Prostate gland (tissue), 2 donors: ENCODE results near the gene ASAP3. TPM values are rescaled to one million over a fixed set of nuclear protein-coding genes. Genes with fewer than 3 reads are reported as not detected.

Experiments
- DNase-seq: peaks from one replicate; pipeline ENCODE4 v3.0.0-alpha.2; 2019; ENCODE audit warnings: low spot score
- H3K27ac ChIP-seq, 2 donors: fragments of 200-600 bp; sonication (generic); 2 replicates each; pipeline ENCODE4 v1.5.1; 2017 to 2019
- H3K27me3 ChIP-seq: fragments of 200-600 bp; sonication (generic); replicated peaks from 2 replicates; pipeline ENCODE4 v1.5.1; 2019; ENCODE audit not compliant: insufficient read depth
- H3K36me3 ChIP-seq, 2 donors: fragments of 200-600 bp; sonication (generic); 1 replicate in 1 of 2; 2 replicates in 1 of 2; pipeline versions ENCODE4 v1.5.1 to v1.8.1; 2017 to 2019
- H3K4me1 ChIP-seq: fragments of 200-600 bp; sonication (generic); replicated peaks from 2 replicates; pipeline ENCODE4 v1.5.1; 2019
- H3K4me3 ChIP-seq, 2 donors: fragments of 200-600 bp; sonication (generic); 2 replicates each; pipeline ENCODE4 v1.5.1; 2017 to 2019
- H3K9me3 ChIP-seq: fragments of 200-600 bp; sonication (generic); 2 replicates; pipeline ENCODE4 v1.5.1; 2017
- CTCF ChIP-seq, 4 experiments: fragments of 200-600 bp in 2 of 4; fragments of 450-650 bp in 2 of 4; sonication (generic) in 2 of 4; IDR thresholded peaks; 1 replicate in 3 of 4; 2 replicates in 1 of 4; pipeline ENCODE4 v1.5.1; 2016 to 2019; ENCODE audit warnings: antibody characterized with exemption in 4 of 4, mild to moderate bottlenecking in 2 of 4, moderate library complexity in 2 of 4
- POLR2A ChIP-seq: fragments of 450-650 bp; IDR thresholded peaks from one replicate; pipeline ENCODE4 v1.6.1; 2016; ENCODE audit warnings: antibody characterized with exemption, mild to moderate bottlenecking
- POLR2AphosphoS5 ChIP-seq: sonication (generic); formaldehyde crosslinking; IDR thresholded peaks from one replicate; pipeline ENCODE4 v1.6.1; 2017; ENCODE audit warnings: antibody characterized with exemption
- WGBS: methylation state at CpG from one replicate; pipeline ENCODE4 v1.1.5; 2018; 5-methylcytosine and 5-hydroxymethylcytosine counted together
- intact Hi-C: fragments of 100-400 bp; cut with DNase I; formaldehyde crosslinking; loops from one replicate; pipeline ENCODE4 v1.14.2; 2022
- total RNA-seq, 2 donors: library from RNA; depleted of rRNA; stranded (reverse); fragments of >200 nt; gene quantifications; one replicate each; pipeline ENCODE4 v1.1.0, GENCODE V29; 2016

The ASAP3 gene
- total RNA-seq = 10 to 100 TPM; 76.5 to 83.1 TPM

GRCh38 chr1:23483321-23484252 is at the start of gene ASAP3:
ASAP3 (minus strand) TSS chr1:23484179; CDS start chr1:23484133, 46 bp downstream.
- DNase-seq = peak; percentile 45
- peak within 1 kb of the TSS; percentile 90 to 98 for H3K4me3 ChIP-seq
- H3K9me3 ChIP-seq = no peaks in the 10 kb centered on the region
- no peaks in the 10 kb centered on the region for H3K27me3 ChIP-seq
- TF ChIP-seq POLR2A (peak; percentile 72), POLR2AphosphoS5 (no peak), CTCF (IDR thresholded peaks at IDR 0.05) (peak; percentile 16 to 36 (median 28))
- H3K36me3 ChIP-seq = no peaks in the 10 kb centered on the region
- peak within 1 kb of the TSS; percentile 91 to 93 for H3K27ac ChIP-seq
- no peaks in the 10 kb centered on the region for H3K4me1 ChIP-seq
- 1% methylated on average over 62 of the region's 84 CpGs for WGBS
- intact Hi-C loops = loop anchor here (5.0 kb wide), 1 partner anchor 61 kb away; the partner anchor contains the start of gene TCEA3

GRCh38 chr1:23533246-23534023 is 49.5 kb upstream of the ASAP3 start:
- peaks cover 8% of the 10 kb centered on the region for H3K4me1 ChIP-seq
- intact Hi-C loops = no loop called here

GRCh38 chr1:23531562-23532094 is 47.6 kb upstream of the ASAP3 start:
- intact Hi-C loops = no loop called here
- peak overlapping the region in 1 of 2 donors; percentile 31 for H3K4me3 ChIP-seq
- no peaks in the 10 kb centered on the region for H3K27me3 ChIP-seq
- no peaks in the 10 kb centered on the region for H3K36me3 ChIP-seq
- H3K4me1 ChIP-seq = peaks cover 8% of the 10 kb centered on the region
- H3K27ac ChIP-seq = no peak overlapping the region
- no peak for DNase-seq
- no peaks in the 10 kb centered on the region for H3K9me3 ChIP-seq
- 28% methylated on average over 5 of the region's 5 CpGs for WGBS
- TF ChIP-seq POLR2AphosphoS5 (no peak), CTCF (IDR thresholded peaks at IDR 0.05) (no peak), POLR2A (no peak)

More at GRCh38 chr1:23533246-23534023, 49.5 kb upstream of the ASAP3 start:
- TF ChIP-seq POLR2A = no peak
- no peak for TF ChIP-seq POLR2AphosphoS5
- no peak for TF ChIP-seq CTCF (IDR thresholded peaks at IDR 0.05)
- H3K27me3 ChIP-seq = no peaks in the 10 kb centered on the region
- no peak overlapping the region for H3K4me3 ChIP-seq
- H3K9me3 ChIP-seq = no peaks in the 10 kb centered on the region
- no peaks in the 10 kb centered on the region for H3K36me3 ChIP-seq
- WGBS = 83% methylated on average over 6 of the region's 6 CpGs
- no peak overlapping the region for H3K27ac ChIP-seq
- no peak for DNase-seq

GRCh38 chr1:23530747-23531561 is 47.0 kb upstream of the ASAP3 start, which contains the start of gene E2F2:
E2F2 (minus strand) TSS chr1:23531233; CDS start chr1:23530793, 440 bp downstream.
- TF ChIP-seq CTCF (IDR thresholded peaks at IDR 0.05) = peak in 1 of 4 experiments; percentile 14
- peak; percentile 17 for TF ChIP-seq POLR2A
- peak; percentile 71 for TF ChIP-seq POLR2AphosphoS5
- no peaks in the 10 kb centered on the region for H3K36me3 ChIP-seq
- under 1% methylated on average over 76 of the region's 85 CpGs for WGBS
- no peak within 1 kb of the TSS for H3K27ac ChIP-seq
- peaks cover 8% of the 10 kb centered on the region for H3K4me1 ChIP-seq
- H3K27me3 ChIP-seq = no peaks in the 10 kb centered on the region
- H3K4me3 ChIP-seq = peak within 1 kb of the TSS; percentile 31 to 40
- H3K9me3 ChIP-seq = no peaks in the 10 kb centered on the region
- DNase-seq = peak; percentile 84
- intact Hi-C loops = no loop called here
